DMS153 treated with DMSO at 0.1 percent for 48 hours (cell line): ENCODE results near the gene MAD2L1.

Experiments
- DNase-seq: peaks from one replicate; lab custom pipeline; 2025; ENCODE audit not compliant: unreplicated experiment; lab: John Stamatoyannopoulos, UW

Gene MAD2L1

DNA sequence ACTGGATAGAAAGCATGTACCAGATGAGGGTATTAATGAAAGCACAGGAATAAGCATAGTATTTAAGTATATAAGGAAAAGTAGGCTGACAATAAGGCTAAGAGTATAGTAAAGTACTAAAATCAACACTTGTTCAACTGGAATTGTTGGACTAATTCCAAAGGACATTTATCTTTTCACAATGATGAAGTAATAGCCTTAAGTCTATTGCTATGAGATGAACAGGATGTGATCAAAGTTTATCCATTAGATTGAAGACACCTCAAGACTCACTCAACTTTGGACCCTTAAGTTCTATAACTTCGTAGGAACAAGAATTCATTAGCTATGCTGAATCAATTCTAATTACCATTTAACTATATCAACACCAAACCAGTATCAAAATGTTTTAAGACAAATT lies 7.6 kb downstream of the MAD2L1 start:
- DNase-seq: no peak

DNA sequence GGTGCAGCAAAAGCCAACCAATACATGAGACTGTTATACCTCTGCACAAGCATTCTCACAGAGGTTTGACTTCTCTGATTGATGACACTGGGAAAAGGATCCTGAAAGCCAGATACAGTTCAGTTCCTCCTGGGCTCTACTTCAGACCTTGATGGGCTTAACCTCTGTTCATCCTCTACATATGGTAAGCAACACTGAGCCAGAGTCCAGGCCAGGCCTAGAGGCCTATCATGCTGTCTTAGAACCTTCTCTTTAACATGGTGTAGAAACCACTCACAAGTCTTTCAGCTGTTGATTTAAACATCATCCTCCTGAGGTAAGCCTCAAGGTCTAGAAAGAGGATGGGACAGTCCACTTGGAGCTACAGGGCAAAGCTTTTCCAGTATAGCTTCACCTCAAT lies 9.2 kb downstream of the MAD2L1 start:
- DNase-seq: no peak

GRCh38 chr4:120056246-120056645 lies 10.4 kb downstream of the MAD2L1 start:
- peak; percentile 18 for DNase-seq

- no peak for DNase-seq
Observed at GRCh38 chr4:120055795-120056194, 10.9 kb downstream of the MAD2L1 start.

DNA sequence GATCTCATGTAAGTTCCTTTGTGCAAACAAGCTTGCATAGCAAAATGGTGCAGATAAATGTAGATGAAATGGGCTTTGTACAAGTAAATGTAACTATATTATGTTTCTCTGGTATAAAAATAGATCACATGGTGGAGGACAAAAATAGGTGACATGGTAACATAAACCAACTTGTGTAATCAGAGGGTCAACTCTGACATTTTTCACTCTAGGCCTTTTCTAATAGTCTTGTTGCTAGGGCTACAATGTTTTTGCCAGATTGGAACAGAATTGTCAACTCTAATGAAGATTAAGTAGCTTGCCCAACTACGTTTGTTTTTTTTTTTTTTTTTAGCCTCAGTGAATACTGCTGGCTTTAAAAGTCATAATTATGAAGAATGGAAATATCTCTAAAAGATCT lies 11.5 kb downstream of the MAD2L1 start:
- no peak for DNase-seq

DNA sequence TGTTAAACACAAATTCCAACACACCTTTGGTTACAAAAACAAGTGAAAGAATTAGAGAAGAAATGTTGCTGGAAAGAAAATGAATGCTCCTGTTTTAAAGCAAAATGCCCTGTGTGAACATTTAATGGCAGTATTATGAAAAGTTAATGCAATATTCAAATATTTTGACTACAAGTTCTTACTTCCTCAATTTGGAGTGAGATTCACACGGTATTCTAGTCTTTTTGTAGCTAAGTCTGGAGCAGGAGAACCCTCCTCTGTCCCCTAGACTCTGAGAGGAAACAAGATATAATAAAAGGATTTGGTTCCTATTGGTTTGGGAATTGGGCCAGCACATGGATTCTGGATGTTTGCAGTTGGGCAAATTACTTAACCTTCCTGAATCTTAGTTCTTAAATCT lies 12.7 kb downstream of the MAD2L1 start:
- no peak for DNase-seq

- no peak for DNase-seq
Observed at GRCh38 chr4:120052856-120053255, 13.8 kb downstream of the MAD2L1 start.

DNA sequence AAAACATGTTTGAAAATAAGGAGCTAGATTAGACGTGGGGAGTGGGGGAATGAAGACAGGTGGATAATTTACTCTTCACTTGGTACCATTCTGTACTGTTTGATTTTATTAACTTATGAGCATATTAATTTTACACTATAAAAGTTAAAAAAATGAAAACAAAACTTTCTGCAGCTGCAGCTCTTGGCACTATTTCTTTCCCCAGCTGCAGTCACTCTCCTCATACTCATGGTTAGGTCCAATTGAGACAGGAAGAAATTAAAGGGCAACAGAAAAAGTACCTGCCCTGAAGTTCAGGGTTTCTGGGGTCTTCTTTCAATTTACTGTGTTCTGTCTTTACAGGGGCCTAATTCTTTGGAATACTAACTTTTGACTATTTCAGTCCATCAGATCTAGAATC lies 15.4 kb downstream of the MAD2L1 start:
- no peak for DNase-seq

- peak; percentile 87 for DNase-seq
Observed at GRCh38 chr4:120049732-120050494, 16.7 kb downstream of the MAD2L1 start.

- DNase-seq: no peak
Observed at GRCh38 chr4:120043828-120044227, 22.8 kb downstream of the MAD2L1 start.

GRCh38 chr4:120037411-120037810 lies 29.2 kb downstream of the MAD2L1 start:
- no peak for DNase-seq

- no peak for DNase-seq
Observed at GRCh38 chr4:120034913-120035312, 31.7 kb downstream of the MAD2L1 start.

DNA sequence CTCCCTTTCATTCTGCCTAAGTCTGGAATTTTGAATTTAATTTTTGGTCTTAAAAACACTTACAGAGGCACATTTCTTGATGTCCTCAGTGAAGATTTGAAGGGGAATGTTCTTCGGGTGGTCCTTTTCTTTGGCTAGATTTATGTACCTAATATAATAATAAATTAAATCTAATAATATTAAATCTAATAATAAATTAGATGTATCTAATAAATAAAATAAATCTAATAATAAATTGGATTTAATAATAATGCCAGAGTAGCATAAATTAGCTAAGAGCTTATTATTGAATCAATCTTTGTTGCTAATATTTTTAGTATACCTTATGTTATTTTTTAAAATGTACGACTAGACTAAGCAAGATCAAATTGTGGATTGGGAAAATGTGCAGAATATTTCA lies 39.8 kb downstream of the MAD2L1 start:
- DNase-seq: no peak

GRCh38 chr4:120025516-120025915 lies 41.1 kb downstream of the MAD2L1 start:
- DNase-seq: no peak

DNA sequence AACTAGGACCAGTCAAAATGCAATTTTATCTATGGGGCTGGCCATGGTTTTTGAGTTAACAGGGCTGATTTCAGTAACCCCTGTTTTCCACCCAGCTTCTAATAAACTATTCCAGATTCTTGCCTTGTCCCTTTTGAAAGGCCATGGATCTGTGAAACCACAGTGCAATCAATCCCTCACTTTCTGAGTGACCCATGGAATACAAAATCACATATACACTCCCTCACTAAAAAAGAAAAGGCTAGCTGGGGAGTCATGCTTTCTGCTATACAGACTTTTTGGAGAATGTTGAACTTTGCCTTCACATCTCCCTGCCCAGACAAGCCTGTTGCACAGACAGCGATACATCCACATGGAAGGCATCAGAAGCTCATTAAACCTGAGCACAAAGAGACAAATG lies 47.9 kb downstream of the MAD2L1 start:
- no peak for DNase-seq

DNA sequence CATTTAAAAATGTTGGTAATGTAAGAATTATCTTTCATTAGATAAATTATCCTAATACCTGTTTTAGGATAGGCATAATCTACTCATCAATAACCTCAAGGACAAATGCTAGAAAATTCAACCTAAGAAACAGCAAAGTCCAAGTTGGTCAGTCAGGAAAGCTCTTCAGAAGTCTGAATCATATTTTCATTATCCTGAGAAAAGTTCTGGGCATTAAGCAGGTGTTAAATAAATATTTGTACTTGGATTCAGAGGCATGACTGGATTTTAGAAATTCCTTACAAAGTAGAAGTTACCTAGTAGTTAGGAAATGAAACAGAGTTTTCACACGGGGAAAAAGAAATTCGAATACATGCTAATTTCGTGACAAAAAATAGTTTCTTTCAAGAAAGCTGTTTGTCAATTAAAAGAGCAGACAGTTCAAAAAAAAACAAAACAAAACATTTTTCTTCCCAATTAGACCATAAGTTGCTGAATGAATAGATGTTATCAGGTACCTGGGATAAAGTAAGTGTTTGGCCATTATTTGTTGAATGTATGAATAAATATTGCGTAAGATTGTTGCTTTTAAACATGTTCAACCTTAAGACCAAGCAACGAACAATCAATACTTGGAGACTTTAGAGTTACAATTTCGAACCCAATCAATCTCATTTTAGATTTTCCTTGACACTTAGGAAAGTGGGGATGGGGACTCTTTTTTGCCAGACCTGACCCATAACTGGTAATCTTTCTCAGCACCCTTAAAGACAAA lies 48.5 kb downstream of the MAD2L1 start:
- no peak for DNase-seq

- DNase-seq: no peak
Observed at GRCh38 chr4:120011725-120012124, 54.9 kb downstream of the MAD2L1 start.

DNA sequence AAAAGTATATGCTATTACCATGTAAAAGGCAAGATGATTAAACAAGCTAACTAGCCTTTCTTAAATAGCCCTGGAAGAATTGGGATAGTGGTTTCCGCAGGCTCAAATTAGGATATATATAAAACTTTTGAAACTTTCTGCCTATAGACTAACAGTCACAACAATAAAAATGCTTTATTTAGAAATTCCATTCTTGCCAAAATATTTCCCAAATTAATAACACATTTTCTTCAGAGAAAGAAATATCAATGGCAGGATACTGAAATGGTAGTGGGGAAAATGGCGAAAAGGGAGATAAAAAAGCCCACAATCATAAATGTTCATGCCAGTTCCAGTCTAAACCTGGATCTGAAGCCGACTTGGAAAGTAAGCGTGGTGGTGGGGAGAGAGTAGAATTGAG lies 56.0 kb downstream of the MAD2L1 start:
- DNase-seq: no peak

DNA sequence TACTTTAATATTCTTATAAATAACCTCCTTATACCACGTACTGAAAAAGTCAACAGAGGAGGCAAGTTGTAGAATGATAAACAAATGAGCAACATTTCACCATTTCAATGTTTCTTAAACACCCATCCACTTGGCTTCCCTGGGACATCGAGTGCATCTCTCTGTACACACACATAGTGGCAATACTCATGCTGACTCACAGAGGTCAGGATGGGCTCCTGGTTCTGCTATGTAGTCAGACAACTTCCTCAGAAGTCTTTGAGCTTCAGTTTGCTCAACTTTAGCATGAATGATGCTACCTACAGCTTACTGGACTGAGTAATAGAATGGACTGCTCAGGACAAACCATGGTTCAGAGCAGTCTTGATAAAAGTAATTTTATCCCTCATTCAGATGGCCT lies 56.9 kb downstream of the MAD2L1 start:
- no peak for DNase-seq

- DNase-seq: no peak
Observed at GRCh38 chr4:120008957-120009356, 57.7 kb downstream of the MAD2L1 start.

DNA sequence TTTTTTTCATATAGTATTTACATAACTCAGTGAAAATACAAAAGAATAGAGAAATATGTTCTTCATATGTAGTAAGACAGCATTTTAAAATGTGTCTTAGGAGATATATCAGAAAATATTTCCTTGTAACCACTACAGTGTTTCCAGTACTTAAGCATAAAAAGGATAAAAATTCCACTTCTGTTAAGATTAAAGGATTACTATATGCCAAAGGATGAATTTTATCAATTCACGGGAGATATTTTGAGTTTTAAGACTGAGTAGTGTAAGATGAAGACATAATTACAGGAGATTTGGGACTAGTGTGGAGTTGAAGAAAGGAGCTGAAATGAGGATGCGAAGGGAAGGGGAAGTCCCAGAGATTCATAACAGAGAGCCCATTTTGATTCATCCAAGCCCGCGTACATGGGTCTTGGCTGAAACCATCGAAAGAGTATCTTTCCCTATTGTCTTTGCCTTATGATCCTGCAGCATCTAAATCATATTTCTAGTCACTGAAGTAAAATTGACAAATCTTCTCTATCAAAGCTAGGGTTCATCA lies 58.7 kb downstream of the MAD2L1 start:
- no peak for DNase-seq

GRCh38 chr4:120007191-120007871 lies 59.3 kb downstream of the MAD2L1 start:
- DNase-seq: no peak
